ENCODE results near the gene RMRP. TPM values are rescaled to one million over a fixed set of nuclear protein-coding genes. Genes with fewer than 3 reads are reported as not detected.

The RMRP gene
- total RNA-seq, 1 donor from 2014 or later, result 15,881 TPM

DNA sequence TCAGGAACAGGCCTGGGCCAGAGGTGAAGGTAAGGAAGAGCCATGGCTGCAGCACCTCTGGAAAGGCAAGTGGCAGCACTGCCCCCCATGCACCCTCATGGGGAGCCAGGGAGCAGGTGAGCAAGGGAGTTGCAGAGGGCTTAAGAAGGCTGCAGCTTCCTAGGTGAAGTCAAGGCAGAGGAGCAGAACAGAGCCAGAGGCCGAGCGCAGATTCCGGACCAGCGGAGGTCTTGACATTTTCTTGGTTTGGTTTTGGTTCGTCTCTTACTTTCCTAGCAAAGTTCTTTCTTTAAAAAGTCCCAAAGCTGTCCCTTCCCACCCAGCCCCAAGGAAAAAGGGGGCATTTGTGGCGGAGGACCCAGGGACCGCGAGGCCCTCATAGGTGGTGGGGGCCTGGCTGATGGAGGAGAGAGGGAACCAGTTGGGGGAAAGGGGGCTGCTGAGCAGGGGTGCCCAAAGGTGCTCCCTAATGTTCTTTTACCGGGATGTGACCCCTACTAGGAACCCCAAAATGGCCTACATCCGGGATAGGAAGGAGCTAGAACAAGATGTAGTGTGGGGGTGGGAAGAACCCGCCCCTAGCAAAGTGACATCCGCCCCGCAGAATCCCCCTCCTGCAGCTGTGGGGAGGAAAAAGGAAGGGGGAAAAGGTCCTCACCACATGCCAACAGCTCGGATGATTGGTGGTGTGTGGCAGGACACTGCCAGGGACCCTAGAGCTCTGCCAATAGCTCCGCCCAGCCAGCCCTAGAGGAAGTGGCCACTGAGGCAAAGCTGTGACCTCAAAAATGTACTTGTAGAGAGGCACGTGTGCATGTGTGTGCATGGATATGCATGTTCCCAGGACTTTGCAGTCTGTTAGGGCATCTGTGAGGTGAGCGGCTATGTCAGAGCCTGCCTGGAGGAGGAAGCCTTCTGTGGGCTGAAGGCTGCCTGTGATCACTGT is 38.7 kb downstream of the RMRP start:
- no peak for FAIRE-seq
- no peak overlapping the region for H3K4me3 ChIP-seq (ENCODE audit: low read depth, low read length)
- no peaks in the 10 kb centered on the region for H3K36me3 ChIP-seq (ENCODE audit: control insufficient read depth, insufficient read depth, low read length)
- TF ChIP-seq, protein P1, sequence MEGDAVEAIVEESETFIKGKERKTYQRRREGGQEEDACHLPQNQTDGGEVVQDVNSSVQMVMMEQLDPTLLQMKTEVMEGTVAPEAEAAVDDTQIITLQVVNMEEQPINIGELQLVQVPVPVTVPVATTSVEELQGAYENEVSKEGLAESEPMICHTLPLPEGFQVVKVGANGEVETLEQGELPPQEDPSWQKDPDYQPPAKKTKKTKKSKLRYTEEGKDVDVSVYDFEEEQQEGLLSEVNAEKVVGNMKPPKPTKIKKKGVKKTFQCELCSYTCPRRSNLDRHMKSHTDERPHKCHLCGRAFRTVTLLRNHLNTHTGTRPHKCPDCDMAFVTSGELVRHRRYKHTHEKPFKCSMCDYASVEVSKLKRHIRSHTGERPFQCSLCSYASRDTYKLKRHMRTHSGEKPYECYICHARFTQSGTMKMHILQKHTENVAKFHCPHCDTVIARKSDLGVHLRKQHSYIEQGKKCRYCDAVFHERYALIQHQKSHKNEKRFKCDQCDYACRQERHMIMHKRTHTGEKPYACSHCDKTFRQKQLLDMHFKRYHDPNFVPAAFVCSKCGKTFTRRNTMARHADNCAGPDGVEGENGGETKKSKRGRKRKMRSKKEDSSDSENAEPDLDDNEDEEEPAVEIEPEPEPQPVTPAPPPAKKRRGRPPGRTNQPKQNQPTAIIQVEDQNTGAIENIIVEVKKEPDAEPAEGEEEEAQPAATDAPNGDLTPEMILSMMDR (IDR thresholded peaks at IDR 0.05; ENCODE audit: insufficient read depth, low read length, severe bottlenecking), result no peak
- DNase-seq (ENCODE audit: low read depth), result no peak
- H3K27me3 ChIP-seq (ENCODE audit: control insufficient read depth, insufficient read depth, low read length), result peaks cover 4% of the 10 kb centered on the region

DNA sequence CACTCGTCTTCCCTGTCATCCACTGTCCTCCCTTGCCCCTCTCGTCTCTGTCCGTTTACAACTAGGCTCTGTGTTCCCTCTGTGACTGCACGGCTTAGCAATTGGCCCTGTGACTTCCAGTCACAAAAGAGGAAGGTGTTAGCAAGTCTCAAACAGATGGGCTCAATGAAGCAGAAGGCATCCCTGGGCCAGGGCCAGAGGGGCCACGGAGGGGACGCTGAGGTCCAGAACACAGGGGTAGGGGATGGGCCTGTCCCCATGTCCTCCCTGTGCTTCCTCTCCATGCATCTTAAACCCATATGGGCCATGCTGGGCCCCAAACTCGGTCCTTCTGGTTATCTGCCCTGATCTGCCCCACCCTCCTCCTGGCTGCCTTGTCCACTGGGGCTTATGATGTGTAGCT is 39.5 kb downstream of the RMRP start, which contains the start of gene CD72:
CD72 (minus strand) TSS at position 89 of the 403 bp plus-strand sequence. CDS start 110 bp downstream, outside the sequence.
- FAIRE-seq, result no peak
- DNase-seq (ENCODE audit: low read depth), result no peak
- Histone ChIP-seq H3K4me3 (ENCODE audit: low read depth, low read length) (peak within 1 kb of the TSS; percentile 18), H3K27me3 (ENCODE audit: control insufficient read depth, insufficient read depth, low read length) (peaks cover 4% of the 10 kb centered on the region), H3K36me3 (ENCODE audit: control insufficient read depth, insufficient read depth, low read length) (no peaks in the 10 kb centered on the region)
- TF ChIP-seq, protein P1 (IDR thresholded peaks at IDR 0.05; ENCODE audit: insufficient read depth, low read length, severe bottlenecking), result no peak

DNA sequence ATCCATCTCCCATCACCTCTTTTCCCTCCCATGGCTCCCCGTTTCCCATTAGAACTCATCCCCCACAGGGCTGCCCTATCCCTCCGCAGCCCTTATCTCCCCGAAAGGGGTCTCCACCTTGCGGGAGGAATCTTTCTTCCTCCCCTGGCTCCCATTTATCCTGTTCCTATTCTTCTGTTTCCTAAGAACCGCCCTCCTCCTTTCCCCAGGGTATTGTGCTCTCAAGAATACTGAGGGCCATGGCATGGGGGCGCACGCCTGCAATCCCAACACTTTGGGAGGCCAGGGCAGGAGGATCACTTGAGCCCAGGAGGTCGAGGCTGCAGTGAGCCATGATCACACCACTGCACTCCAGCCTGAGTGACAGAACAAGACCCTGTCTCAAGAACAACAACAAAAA is 40.3 kb downstream of the RMRP start:
- FAIRE-seq, result no peak
- no peaks in the 10 kb centered on the region for H3K36me3 ChIP-seq (ENCODE audit: control insufficient read depth, insufficient read depth, low read length)
- H3K4me3 ChIP-seq (ENCODE audit: low read depth, low read length), result no peak overlapping the region
- no peak for DNase-seq (ENCODE audit: low read depth)
- peaks cover 4% of the 10 kb centered on the region for H3K27me3 ChIP-seq (ENCODE audit: control insufficient read depth, insufficient read depth, low read length)
- TF ChIP-seq, protein P1 (IDR thresholded peaks at IDR 0.05; ENCODE audit: insufficient read depth, low read length, severe bottlenecking), result no peak

DNA sequence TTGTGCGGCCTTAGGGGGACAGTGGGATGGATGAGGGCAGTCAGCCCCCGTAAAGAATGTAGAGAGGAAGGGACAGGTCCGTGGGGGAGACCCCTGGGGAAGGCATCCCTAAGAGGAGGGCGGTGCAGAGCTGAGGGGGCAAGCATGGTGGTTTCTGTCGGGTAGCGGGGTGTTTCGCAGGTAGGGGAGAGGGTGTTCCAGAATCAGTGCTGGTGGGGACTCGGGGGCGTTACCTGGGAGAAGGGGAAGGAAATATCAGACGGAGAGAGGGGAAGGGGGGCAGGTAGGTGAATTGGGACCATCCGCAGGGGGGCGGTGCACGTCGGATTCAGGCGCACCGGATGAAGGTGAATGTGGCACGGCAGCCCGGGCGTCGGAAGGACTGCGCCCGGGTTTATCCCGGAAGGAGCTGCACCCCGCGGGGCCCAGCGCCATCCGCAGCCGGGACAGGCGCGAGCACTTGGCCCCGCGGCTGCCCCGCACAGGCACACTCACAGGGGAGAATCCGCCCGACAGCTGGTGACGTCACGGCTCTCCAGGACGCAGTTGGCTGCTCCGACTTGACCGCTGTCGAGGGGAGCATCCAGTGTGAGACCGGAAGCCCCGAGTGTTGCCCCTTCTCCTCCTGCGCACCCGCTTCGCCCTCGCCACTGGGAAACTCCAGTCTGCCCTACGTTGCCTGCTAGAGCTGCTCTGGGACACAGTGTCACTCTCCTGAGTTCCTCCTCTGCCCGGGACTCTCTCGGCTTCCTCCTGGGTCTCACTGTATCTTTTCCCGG is 40.9 kb downstream of the RMRP start:
- peak overlapping the region; percentile 18 for H3K4me3 ChIP-seq (ENCODE audit: low read depth, low read length)
- H3K27me3 ChIP-seq (ENCODE audit: control insufficient read depth, insufficient read depth, low read length), result peaks cover 4% of the 10 kb centered on the region
- FAIRE-seq (no peak), DNase-seq (ENCODE audit: low read depth) (peak; percentile 36)
- H3K36me3 ChIP-seq (ENCODE audit: control insufficient read depth, insufficient read depth, low read length), result no peaks in the 10 kb centered on the region
- TF ChIP-seq, protein P1 (IDR thresholded peaks at IDR 0.05; ENCODE audit: insufficient read depth, low read length, severe bottlenecking), result no peak

DNA sequence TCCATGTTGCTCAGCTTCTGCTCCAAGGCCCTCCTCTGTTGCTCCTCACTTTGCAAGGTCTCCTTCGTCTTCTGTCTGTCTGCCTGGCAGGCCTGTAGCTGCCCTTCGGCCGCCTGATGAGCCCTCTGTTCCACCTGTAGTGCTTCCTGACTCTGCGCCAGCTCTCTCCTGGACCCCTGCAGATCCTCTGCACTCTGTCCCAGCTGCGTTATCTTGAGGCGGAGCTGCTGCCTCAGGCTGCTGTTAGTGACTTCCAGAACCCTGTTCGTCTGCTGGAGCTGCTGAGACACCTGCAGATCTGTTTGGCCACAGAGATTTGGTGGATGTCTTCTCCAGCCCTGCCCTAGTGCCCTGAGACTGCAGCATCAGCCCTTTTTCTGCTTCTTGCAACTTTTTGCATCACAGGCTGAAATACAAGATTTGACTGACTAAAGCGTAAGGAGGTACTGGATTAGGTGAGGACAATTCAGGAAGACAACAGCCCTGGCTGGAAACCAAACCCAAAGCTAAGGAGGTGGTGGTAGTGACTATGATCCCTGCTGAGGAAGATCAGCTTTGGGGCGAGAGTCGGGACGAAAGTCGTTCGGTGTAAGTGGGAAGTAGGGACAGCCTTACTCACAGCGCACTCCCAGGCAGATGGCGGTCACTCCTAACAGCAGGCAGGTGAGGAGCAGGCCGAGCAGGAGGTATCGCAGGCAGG is 41.7 kb downstream of the RMRP start:
- no peak for DNase-seq (ENCODE audit: low read depth)
- H3K36me3 ChIP-seq (ENCODE audit: control insufficient read depth, insufficient read depth, low read length), result no peaks in the 10 kb centered on the region
- TF ChIP-seq, protein P1 (IDR thresholded peaks at IDR 0.05; ENCODE audit: insufficient read depth, low read length, severe bottlenecking), result no peak
- H3K27me3 ChIP-seq (ENCODE audit: control insufficient read depth, insufficient read depth, low read length), result peaks cover 4% of the 10 kb centered on the region
- no peak for FAIRE-seq
- no peak overlapping the region for H3K4me3 ChIP-seq (ENCODE audit: low read depth, low read length)
